HCT116 (cell line): ENCODE measurements around the gene CXXC1. TPM values are rescaled to one million over a fixed set of nuclear protein-coding genes. Genes with fewer than 3 reads are reported as not detected.

Experiments
- ATAC-seq: fragments of 200-7000 bp; cut with Tn5 transposase; 2 replicates; pipeline ENCODE4 v1.9.1; 2020; ENCODE audit warnings: mild to moderate bottlenecking, moderate library complexity
- BruUV-seq: library from RNA; stranded (reverse); fragments of 400-500 nt; replicated peaks from 2 replicates; lab custom pipeline; 2021; lab: Mats Ljungman, UMichigan
- CTCF ChIA-PET: fragments of 300-600 bp; sonication (Branson Sonifier 250); formaldehyde crosslinking; loops from one replicate; lab custom pipeline; 2021; ENCODE audit warnings: antibody characterized with exemption; lab: Charles Lee
- POLR2A ChIA-PET: fragments of 300-600, 350-600 bp; sonication (Branson Sonifier 250); formaldehyde crosslinking; loops from one replicate; lab custom pipeline; 2021; ENCODE audit warnings: antibody characterized with exemption; lab: Charles Lee
- RAD21 ChIA-PET, 2 experiments: fragments of 300-600 bp; sonication (Branson Sonifier 250); formaldehyde crosslinking; loops; one replicate each; lab custom pipeline; 2023; ENCODE audit warnings: low total read pairs in 2 of 2; ENCODE audit not compliant: uncharacterized antibody in 2 of 2, unreplicated experiment in 2 of 2, low non-redundant PET in 1 of 2; lab: Charles Lee
- DNase-seq: peaks from one replicate; pipeline ENCODE4 v3.0.0-alpha.2; 2010; ENCODE audit warnings: low read depth, low spot score
- H2AFZ ChIP-seq: fragments of 200-600 bp; shearing (Covaris generic), sonication (generic); 2 replicates; pipeline ENCODE4 v1.6.1; 2017; ENCODE audit warnings: low read depth, mixed run types, mixed read lengths, antibody characterized with exemption, low read length; ENCODE audit not compliant: poor library complexity, severe bottlenecking
- H3K27ac ChIP-seq: 2 replicates; pipeline ENCODE4 v1.5.1; 2012; ENCODE audit warnings: low read depth, low read length
- H3K27me3 ChIP-seq: fragments of 200-600 bp; sonication (generic); 2 replicates; pipeline ENCODE4 v1.6.1; 2016; ENCODE audit warnings: mixed run types, low read length, mixed read lengths; ENCODE audit not compliant: insufficient read depth
- H3K36me3 ChIP-seq, 2 experiments: fragments of 200-500 bp in 1 of 2; fragments of 200-600 bp in 1 of 2; sonication (Bioruptor generic) in 1 of 2; sonication (generic) in 1 of 2; 2 replicates each; pipeline versions ENCODE4 v1.5.1 to v1.6.1; 2014 to 2016; ENCODE audit warnings: low read length in 2 of 2, inconsistent platforms in 1 of 2, mixed read lengths in 1 of 2, mixed run types in 1 of 2; ENCODE audit not compliant: insufficient read depth in 2 of 2, control insufficient read depth in 1 of 2
- H3K4me1 ChIP-seq, 2 experiments: fragments of 200-600 bp in 1 of 2; sonication (generic) in 1 of 2; 2 replicates each; pipeline versions ENCODE4 v1.5.1 to v1.6.1; 2012 to 2017; ENCODE audit warnings: low read length in 2 of 2, inconsistent platforms in 1 of 2, mild to moderate bottlenecking in 1 of 2, mixed read lengths in 1 of 2, mixed run types in 1 of 2, moderate library complexity in 1 of 2; ENCODE audit not compliant: insufficient read depth in 2 of 2, control insufficient read depth in 1 of 2
- H3K4me2 ChIP-seq: fragments of 200-600 bp; sonication (generic); 2 replicates; pipeline ENCODE4 v1.6.1; 2017; ENCODE audit warnings: mixed run types, low read length, mixed read lengths
- H3K4me3 ChIP-seq, 2 experiments: fragments of 200-600 bp in 1 of 2; sonication (generic) in 1 of 2; replicated peaks in 1 of 2; 2 replicates each; pipeline ENCODE4 v1.5.1; 2011 to 2016; ENCODE audit warnings: low read length in 2 of 2, control low read depth in 1 of 2, low read depth in 1 of 2, mild to moderate bottlenecking in 1 of 2, mixed read lengths in 1 of 2, mixed run types in 1 of 2
- H3K79me2 ChIP-seq: fragments of 200-600 bp; sonication (generic); 2 replicates; pipeline ENCODE4 v1.6.1; 2017; ENCODE audit warnings: mild to moderate bottlenecking, mixed run types, low read length, moderate library complexity, mixed read lengths; ENCODE audit not compliant: insufficient read depth
- H3K9ac ChIP-seq: fragments of 200-600 bp; sonication (generic); 2 replicates; pipeline ENCODE4 v1.6.1; 2016; ENCODE audit warnings: low read length, mixed read lengths
- H3K9me2 ChIP-seq: fragments of 200-600 bp; sonication (generic), shearing (Covaris generic); 2 replicates; pipeline ENCODE4 v1.6.1; 2017; ENCODE audit warnings: mixed run types, mild to moderate bottlenecking, moderate library complexity; ENCODE audit not compliant: insufficient read depth
- H3K9me3 ChIP-seq, 2 experiments: fragments of 200-500 bp in 1 of 2; fragments of 200-600 bp in 1 of 2; sonication (Bioruptor generic) in 1 of 2; sonication (generic) in 1 of 2; 2 replicates each; pipeline ENCODE4 v1.6.1; 2014 to 2017; ENCODE audit warnings: low read length in 2 of 2, mixed read lengths in 2 of 2, inconsistent platforms in 1 of 2, low read depth in 1 of 2, mild to moderate bottlenecking in 1 of 2, mixed run types in 1 of 2, moderate library complexity in 1 of 2; ENCODE audit not compliant: control insufficient read depth in 1 of 2, insufficient read depth in 1 of 2
- H4K20me1 ChIP-seq: fragments of 200-600 bp; sonication (generic), shearing (Covaris generic); 2 replicates; pipeline ENCODE4 v1.6.1; 2017; ENCODE audit warnings: mixed run types, mild to moderate bottlenecking, moderate library complexity; ENCODE audit not compliant: insufficient read depth
- ATF3 ChIP-seq: IDR thresholded peaks from 2 replicates; pipeline ENCODE4 v1.6.1; 2012
- CBX3 ChIP-seq: IDR thresholded peaks from 2 replicates; pipeline ENCODE4 v1.6.1; 2012; ENCODE audit warnings: low read depth
- EGR1 ChIP-seq: IDR thresholded peaks from 2 replicates; pipeline ENCODE4 v1.6.1; 2012; ENCODE audit warnings: low read depth
- ELF1 ChIP-seq: IDR thresholded peaks from 2 replicates; pipeline ENCODE4 v1.6.1; 2012; ENCODE audit warnings: low read depth, borderline replicate concordance
- EZH2phosphoT487 ChIP-seq: fragments of 200-600 bp; IDR thresholded peaks from 2 replicates; pipeline ENCODE4 v1.6.1; 2018; ENCODE audit warnings: antibody characterized with exemption, borderline replicate concordance
- JUND ChIP-seq: IDR thresholded peaks from 2 replicates; pipeline ENCODE4 v1.6.1; 2012
- MAX ChIP-seq: IDR thresholded peaks from 2 replicates; pipeline ENCODE4 v1.6.1; 2012
- POLR2AphosphoS5 ChIP-seq: IDR thresholded peaks from 2 replicates; pipeline ENCODE4 v1.6.1; 2011; ENCODE audit warnings: mild to moderate bottlenecking, low read depth, low read length, moderate library complexity
- SRF ChIP-seq: IDR thresholded peaks from 2 replicates; pipeline ENCODE4 v1.6.1; 2012; ENCODE audit warnings: low read depth
- TCF7L2 ChIP-seq: IDR thresholded peaks from 2 replicates; pipeline ENCODE4 v1.7.0; 2011; ENCODE audit warnings: borderline replicate concordance, inconsistent platforms; ENCODE audit not compliant: insufficient read depth, insufficient read length; ENCODE audit errors: extremely low read depth
- ZBTB33 ChIP-seq: IDR thresholded peaks from 2 replicates; pipeline ENCODE4 v1.6.1; 2011; ENCODE audit warnings: mild to moderate bottlenecking, low read length, moderate library complexity; ENCODE audit not compliant: insufficient replicate concordance; ENCODE audit errors: extremely low read depth
- ZFX ChIP-seq: fragments of 450-650 bp; IDR thresholded peaks from 2 replicates; pipeline ENCODE4 v1.6.1; 2017
- ZNF274 ChIP-seq: fragments of 200-500 bp; sonication (Bioruptor generic); IDR thresholded peaks from 2 replicates; pipeline ENCODE4 v1.6.1; 2014; ENCODE audit warnings: mild to moderate bottlenecking, low read depth, low read length, inconsistent platforms
- intact Hi-C: fragments of 100-400 bp; cut with micrococcal nuclease; formaldehyde crosslinking; loops from 2 replicates; pipeline ENCODE4 v1.10.0; 2022
- total RNA-seq: library from RNA; stranded (reverse); gene quantifications from one replicate; pipeline ENCODE4 v1.2.1, GENCODE V29; 2021; ENCODE audit not compliant: unreplicated experiment

CXXC1 gene
- total RNA-seq, 1 experiment from 2014 or later, result 101 TPM

GRCh38 chr18:50312296-50313030 is 25.0 kb upstream of the CXXC1 start:
- Histone ChIP-seq H3K9me2 (no peaks in the 10 kb centered on the region), H2AFZ (no peak overlapping the region), H3K27me3 (no peaks in the 10 kb centered on the region), H3K27ac (no peak overlapping the region), H3K4me3 (no peak overlapping the region), H3K9me3 (no peaks in the 10 kb centered on the region), H3K4me2 (no peak overlapping the region), H3K9ac (no peak overlapping the region), H3K79me2 (no peaks in the 10 kb centered on the region), H3K36me3 (no peaks in the 10 kb centered on the region), H3K4me1 (no peaks in the 10 kb centered on the region), H4K20me1 (no peaks in the 10 kb centered on the region)
- intact Hi-C loops, result no loop called here
- ChIA-PET RAD21 (no interaction called here), POLR2A (no interaction called here), CTCF (no interaction called here)
- DNase-seq, result no peak
- TF ChIP-seq MAX, result no peak
- no peak for TF ChIP-seq EZH2phosphoT487
- TF ChIP-seq ATF3, result no peak
- TF ChIP-seq ELF1, result no peak
- TF ChIP-seq SRF, result no peak
- TF ChIP-seq EGR1, result no peak
- no peak for TF ChIP-seq ZFX
- no peak for TF ChIP-seq TCF7L2
- BruUV-seq, result no TSS peak
- no peak for ATAC-seq

- Histone ChIP-seq H2AFZ (no peak overlapping the region), H3K9me3 (no peaks in the 10 kb centered on the region), H3K36me3 (no peaks in the 10 kb centered on the region), H4K20me1 (no peaks in the 10 kb centered on the region), H3K4me2 (no peak overlapping the region), H3K9ac (no peak overlapping the region), H3K79me2 (no peaks in the 10 kb centered on the region), H3K4me3 (no peak overlapping the region), H3K27ac (no peak overlapping the region), H3K4me1 (no peaks in the 10 kb centered on the region), H3K27me3 (no peaks in the 10 kb centered on the region), H3K9me2 (no peaks in the 10 kb centered on the region)
- no peak for DNase-seq
- BruUV-seq, result no TSS peak
- POLR2A ChIA-PET, result no interaction called here
- RAD21 ChIA-PET, result no interaction called here
- CTCF ChIA-PET, result no interaction called here
- intact Hi-C loops, result no loop called here
- TF ChIP-seq JUND (no peak), CBX3 (no peak), POLR2AphosphoS5 (no peak), ZFX (no peak), EGR1 (no peak), ZBTB33 (no peak), ZNF274 (no peak)
- ATAC-seq, result no peak
Measured at GRCh38 chr18:50311650-50312049, 24.2 kb upstream of the CXXC1 start.
